ENCODE measurements around the gene CDH23. TPM values are rescaled to one million over a fixed set of nuclear protein-coding genes. Genes with fewer than 3 reads are reported as not detected.

Gene CDH23
- total and polyA plus RNA-seq, 2 donors (not counting 1 experiment from before 2014, with no cell fraction given) = 0.37 to 0.89 TPM

DNA sequence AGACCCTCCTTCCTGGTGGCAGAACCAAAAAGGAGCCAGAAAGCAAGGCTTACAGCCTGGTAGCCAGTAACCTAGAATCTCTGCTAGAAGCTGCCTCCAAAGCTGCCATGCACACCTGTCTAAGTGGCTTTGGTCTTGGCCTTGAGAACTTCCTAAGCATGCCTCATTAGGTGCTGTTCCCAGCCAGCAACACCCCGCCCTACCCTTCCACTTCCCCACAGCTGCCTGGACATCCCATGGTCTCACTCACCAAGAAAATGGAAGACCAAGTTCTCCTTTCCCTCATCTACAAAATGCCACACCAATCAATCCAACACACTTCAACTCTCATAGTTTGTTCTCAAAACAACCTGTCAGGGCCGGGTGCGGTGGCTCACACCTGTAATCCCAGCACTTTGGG, 450.1 kb downstream of the CDH23 start:
- intact Hi-C loops (cut with micrococcal nuclease) = no loop called here
- Histone ChIP-seq H3K4me2 (replicated peaks; ENCODE audit: low read depth, low read length, poor library complexity, severe bottlenecking) (peak overlapping the region; percentile 20), H3K9ac (ENCODE audit: low read length) (no peak overlapping the region), H3K36me3 (replicated peaks in 1 of 2; ENCODE audit: control extremely low read depth in 1 of 2, control insufficient read depth in 1 of 2, extremely low read depth in 1 of 2, insufficient read depth in 2 of 2, low read length in 1 of 2) (peaks cover 4 to 6% of the 10 kb centered on the region in 2 experiments), H3K4me3 (ENCODE audit: control extremely low read depth in 1 of 5, extremely low read depth in 1 of 5, insufficient read depth in 1 of 5, low read depth in 2 of 5, low read length in 4 of 5) (no peak overlapping the region), H3K27me3 (replicated peaks in 1 of 4; ENCODE audit: control extremely low read depth in 1 of 4, control insufficient read depth in 3 of 4, insufficient read depth in 4 of 4, low read length in 3 of 4) (no peaks in the 10 kb centered on the region), H3K27ac (ENCODE audit: low read length in 2 of 2) (no peak overlapping the region), H4K20me1 (ENCODE audit: control insufficient read depth, insufficient read depth, low read length, poor library complexity, severe bottlenecking) (peaks cover 64% of the 10 kb centered on the region), H3K79me2 (ENCODE audit: control insufficient read depth, insufficient read depth, low read length) (peaks cover 86% of the 10 kb centered on the region), H3K9me3 (ENCODE audit: control extremely low read depth in 1 of 3, control insufficient read depth in 2 of 3, insufficient read depth in 1 of 3, low read length in 2 of 3) (peaks cover 0 to 3% (median 0%) of the 10 kb centered on the region in 3 donors), H2AFZ (ENCODE audit: insufficient read depth, low read depth, low read length, poor library complexity, severe bottlenecking) (no peak overlapping the region), H3K4me1 (ENCODE audit: control insufficient read depth in 2 of 2, insufficient read depth in 2 of 2, low read length in 2 of 2) (peaks cover 45 to 65% of the 10 kb centered on the region in 2 donors)
- 89% methylated on average over 3 of the region's 3 CpGs for WGBS (ENCODE audit: insufficient coverage)
- TF ChIP-seq EZH2 (IDR thresholded peaks at IDR 0.05; ENCODE audit: borderline replicate concordance, insufficient read depth, low read depth, low read length, poor library complexity, severe bottlenecking) (no peak), CTCF (IDR thresholded peaks at IDR 0.05) (no peak)
- peaks cover 82% of the 10 kb centered on the region for H3K4me1 Mint-ChIP-seq
- no peak overlapping the region for H3K27ac Mint-ChIP-seq
- H3K4me3 Mint-ChIP-seq = no peak overlapping the region
- ChIA-PET CTCF (interaction anchor here (0.6 to 1.5 kb wide), 4 partner anchors 8 to 488 kb away, joined by 3 to 6 read pairs (median 4); no protein-coding TSS in a partner anchor), POLR2A (interaction anchor here (0.6 to 1.6 kb wide), 3 partner anchors 27 to 460 kb away, joined by 4 to 6 read pairs (median 5); no protein-coding TSS in a partner anchor)
- DNase-seq = no peak
- no peak for ATAC-seq (ENCODE audit: low read depth)
- no peaks in the 10 kb centered on the region for H3K27me3 Mint-ChIP-seq
- peaks cover 2% of the 10 kb centered on the region for H3K9me3 Mint-ChIP-seq (ENCODE audit: insufficient read depth)

DNA sequence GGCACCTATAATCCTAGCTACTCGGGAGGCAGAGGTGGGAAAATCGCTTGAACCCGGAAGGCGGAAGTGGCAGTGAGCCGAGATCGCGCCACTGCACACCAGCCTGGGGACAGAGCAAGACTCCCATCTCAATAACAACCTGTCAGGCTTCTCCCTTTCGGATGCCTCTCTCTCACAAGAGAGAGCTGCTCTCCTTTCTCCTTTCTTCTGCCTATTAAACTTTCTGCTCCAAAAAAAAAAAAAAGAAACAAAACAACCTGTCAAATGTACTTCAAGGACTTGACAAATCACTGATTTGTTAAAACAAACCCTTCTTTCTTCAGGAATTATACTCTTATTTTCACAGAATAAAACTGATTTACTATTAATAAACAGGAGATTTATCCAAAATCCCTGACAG, 450.7 kb downstream of the CDH23 start:
- no peak overlapping the region for H3K4me3 Mint-ChIP-seq
- no peak for ATAC-seq (ENCODE audit: low read depth)
- intact Hi-C loops (cut with micrococcal nuclease) = no loop called here

More for the DNA sequence above, 450.7 kb downstream of the CDH23 start:
- H3K79me2 ChIP-seq (ENCODE audit: control insufficient read depth, insufficient read depth, low read length) = peaks cover 84% of the 10 kb centered on the region
- H2AFZ ChIP-seq (ENCODE audit: insufficient read depth, low read depth, low read length, poor library complexity, severe bottlenecking) = no peak overlapping the region
- H4K20me1 ChIP-seq (ENCODE audit: control insufficient read depth, insufficient read depth, low read length, poor library complexity, severe bottlenecking) = peaks cover 63% of the 10 kb centered on the region
- Mint-ChIP-seq H3K9me3 (ENCODE audit: insufficient read depth) (peaks cover 2% of the 10 kb centered on the region), H3K27me3 (no peaks in the 10 kb centered on the region), H3K4me1 (peaks cover 83% of the 10 kb centered on the region), H3K27ac (no peak overlapping the region)
- H3K4me3 ChIP-seq (ENCODE audit: control extremely low read depth in 1 of 5, extremely low read depth in 1 of 5, insufficient read depth in 1 of 5, low read depth in 2 of 5, low read length in 4 of 5) = no peak overlapping the region
- H3K36me3 ChIP-seq (replicated peaks in 1 of 2; ENCODE audit: control extremely low read depth in 1 of 2, control insufficient read depth in 1 of 2, extremely low read depth in 1 of 2, insufficient read depth in 2 of 2, low read length in 1 of 2) = peaks cover 4 to 6% of the 10 kb centered on the region in 2 experiments
- DNase-seq = no peak
- POLR2A ChIA-PET = interaction anchor here (0.6 to 1.6 kb wide), 2 partner anchors 26 to 32 kb away, joined by 4 to 5 read pairs; no protein-coding TSS in a partner anchor
- CTCF ChIA-PET = interaction anchor here (1.5 kb wide), 1 partner anchor 9 kb away, joined by 4 read pairs; no protein-coding TSS in a partner anchor
- H3K9me3 ChIP-seq (ENCODE audit: control extremely low read depth in 1 of 3, control insufficient read depth in 2 of 3, insufficient read depth in 1 of 3, low read length in 2 of 3) = peaks cover 0 to 3% (median 0%) of the 10 kb centered on the region in 3 donors
- TF ChIP-seq CTCF (IDR thresholded peaks at IDR 0.05) (no peak), EZH2 (IDR thresholded peaks at IDR 0.05; ENCODE audit: borderline replicate concordance, insufficient read depth, low read depth, low read length, poor library complexity, severe bottlenecking) (no peak)
- WGBS (ENCODE audit: insufficient coverage) = 99% methylated on average over 8 of the region's 8 CpGs
- H3K27me3 ChIP-seq (replicated peaks in 1 of 4; ENCODE audit: control extremely low read depth in 1 of 4, control insufficient read depth in 3 of 4, insufficient read depth in 4 of 4, low read length in 3 of 4) = no peaks in the 10 kb centered on the region
- H3K9ac ChIP-seq (ENCODE audit: low read length) = no peak overlapping the region
- no peak overlapping the region for H3K4me2 ChIP-seq (replicated peaks; ENCODE audit: low read depth, low read length, poor library complexity, severe bottlenecking)
- H3K27ac ChIP-seq (ENCODE audit: low read length in 2 of 2) = no peak overlapping the region
- peaks cover 46 to 65% of the 10 kb centered on the region in 2 donors for H3K4me1 ChIP-seq (ENCODE audit: control insufficient read depth in 2 of 2, insufficient read depth in 2 of 2, low read length in 2 of 2)
